Right lobe of liver (tissue), 4 donors: ENCODE measurements around the gene RICTOR.

Source experiments
- CTCF ChIP-seq, 4 donors: fragments of 200-600 bp in 3 of 4; fragments of 450-650 bp in 1 of 4; IDR thresholded peaks; one replicate each; pipeline versions ENCODE4 v1.5.1 to v1.8.0; 2016 to 2022; ENCODE audit warnings: antibody characterized with exemption in 4 of 4, mild to moderate bottlenecking in 2 of 4
- POLR2A ChIP-seq: fragments of 450-650 bp; IDR thresholded peaks from one replicate; pipeline ENCODE4 v1.6.1; 2017; ENCODE audit warnings: antibody characterized with exemption, mild to moderate bottlenecking
- donor health status: DM: no; HTN: no; CAD: no.
- donor health status: DM: no; HTN: no; CAD: no.
- donor health status: DM: no; HTN: yes; CAD: no.

DNA sequence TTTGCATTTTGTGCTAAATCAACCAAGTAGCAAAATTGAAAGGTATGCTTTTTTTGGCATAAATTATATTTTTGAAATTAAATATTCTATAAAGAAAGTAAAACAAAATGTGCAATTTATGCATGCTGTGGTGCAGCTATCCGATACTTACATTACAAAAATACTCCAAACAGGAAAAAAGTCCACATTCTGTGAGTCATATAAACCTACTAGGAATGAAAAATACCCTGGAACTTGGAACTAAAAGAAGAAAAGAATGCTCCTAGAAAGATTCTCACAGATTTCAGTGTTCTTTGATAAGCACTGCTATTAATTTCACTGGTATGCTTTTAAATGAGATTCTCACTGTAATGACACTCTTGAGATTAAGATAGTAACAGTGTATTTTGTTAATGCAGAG is 135.8 kb downstream of the RICTOR start:
- no peak for TF ChIP-seq CTCF (IDR thresholded peaks at IDR 0.05)
- no peak for TF ChIP-seq POLR2A
